Ovary (tissue), 9 donors: ENCODE data around the gene PLA1A. TPM values are rescaled to one million over a fixed set of nuclear protein-coding genes. Genes with fewer than 3 reads are reported as not detected.

Experiments used
- DNase-seq, 5 donors: peaks; one replicate each; pipeline ENCODE4 v3.0.0-alpha.2; 2019 to 2020
- H3K27ac ChIP-seq, 2 donors: fragments of 200-600 bp; one replicate each; pipeline versions ENCODE4 v1.5.1 to v1.8.0; 2019 to 2022
- H3K27me3 ChIP-seq: fragments of 200-600 bp; one replicate; pipeline ENCODE4 v1.8.0; 2022
- H3K36me3 ChIP-seq: fragments of 200-600 bp; sonication (generic); one replicate; pipeline ENCODE4 v1.5.1; 2019
- H3K4me1 ChIP-seq: one replicate; pipeline ENCODE4 v1.8.1; 2013; ENCODE audit warnings: mild to moderate bottlenecking, moderate library complexity; ENCODE audit not compliant: insufficient read depth
- H3K4me3 ChIP-seq: fragments of 200-600 bp; sonication (generic); one replicate; pipeline ENCODE4 v1.5.1; 2017
- H3K9me3 ChIP-seq, 2 donors: fragments of 200-600 bp in 1 of 2; sonication (generic) in 1 of 2; one replicate each; pipeline versions ENCODE4 v1.5.1 to v1.8.1; 2013 to 2019; ENCODE audit warnings: mild to moderate bottlenecking in 1 of 2, moderate library complexity in 1 of 2
- CTCF ChIP-seq, 3 donors: fragments of 450-650 bp in 2 of 3; fragments of 200-600 bp in 1 of 3; IDR thresholded peaks; one replicate each; pipeline versions ENCODE4 v1.5.1 to v1.8.0; 2016 to 2022; ENCODE audit warnings: antibody characterized with exemption in 3 of 3, mild to moderate bottlenecking in 1 of 3
- EP300 ChIP-seq: sonication (generic); formaldehyde crosslinking; IDR thresholded peaks from one replicate; pipeline ENCODE4 v1.6.1; 2017; ENCODE audit warnings: antibody characterized with exemption
- POLR2A ChIP-seq: fragments of 450-650 bp; IDR thresholded peaks from one replicate; pipeline ENCODE4 v1.6.1; 2017; ENCODE audit warnings: antibody characterized with exemption, mild to moderate bottlenecking, moderate library complexity
- WGBS, 3 donors: extraction: QIAGEN DNeasy Blood & Tissue Kit in 1 of 3; methylation state at CpG; one replicate each; pipeline versions ENCODE4 v1.1.5 to v1.1.7; 2013 to 2017; 5-methylcytosine and 5-hydroxymethylcytosine counted together
- intact Hi-C, 4 donors: fragments of 100-400 bp; cut with DNase I; formaldehyde crosslinking; loops; one replicate each; pipeline versions ENCODE4 v1.11.0 to v1.15.1; 2022 to 2023
- polyA plus RNA-seq, 2 donors: library from polyadenylated mRNA; stranded (reverse); fragments of 200-250 nt in 1 of 2; fragments of 350-450 nt in 1 of 2; fragmentation: Illumina TruSeq in 1 of 2; extraction: RNeasy Lipid Tissue Mini Kit (QIAGEN cat#74804) in 1 of 2; gene quantifications; one replicate each; pipeline ENCODE4 v1.2.3, GENCODE V29; 2013 to 2014
- total RNA-seq, 7 donors: library from RNA; depleted of rRNA in 2 of 7; stranded (reverse); fragments of >200 nt in 2 of 7; fragmentation: NEBNext Ultra II Directional in 3 of 7; extraction: Animal tissue kit (Norgen Biotek cat#: 25700) in 3 of 7; gene quantifications; one replicate each; pipeline versions ENCODE4 v1.1.0 to v1.2.4, GENCODE V29; 2016 to 2023
- donor health status: DM: no; HTN: no; CAD: no; lungs with moderate emphysema.
- donor health status: DM: no; HTN: no; CAD: no.
- donor health status: Bipolar disorder and iron deficiency.
- donor health status: DM: yes; HTN: yes; CAD: no.
- donor health status: DM: no; HTN: no; CAD: no.
- donor health status: DM: yes; HTN: yes; CAD: no.

PLA1A gene
- total and polyA plus RNA-seq, 9 donors = 0.53 to 9.9 (median 1.5) TPM

DNA sequence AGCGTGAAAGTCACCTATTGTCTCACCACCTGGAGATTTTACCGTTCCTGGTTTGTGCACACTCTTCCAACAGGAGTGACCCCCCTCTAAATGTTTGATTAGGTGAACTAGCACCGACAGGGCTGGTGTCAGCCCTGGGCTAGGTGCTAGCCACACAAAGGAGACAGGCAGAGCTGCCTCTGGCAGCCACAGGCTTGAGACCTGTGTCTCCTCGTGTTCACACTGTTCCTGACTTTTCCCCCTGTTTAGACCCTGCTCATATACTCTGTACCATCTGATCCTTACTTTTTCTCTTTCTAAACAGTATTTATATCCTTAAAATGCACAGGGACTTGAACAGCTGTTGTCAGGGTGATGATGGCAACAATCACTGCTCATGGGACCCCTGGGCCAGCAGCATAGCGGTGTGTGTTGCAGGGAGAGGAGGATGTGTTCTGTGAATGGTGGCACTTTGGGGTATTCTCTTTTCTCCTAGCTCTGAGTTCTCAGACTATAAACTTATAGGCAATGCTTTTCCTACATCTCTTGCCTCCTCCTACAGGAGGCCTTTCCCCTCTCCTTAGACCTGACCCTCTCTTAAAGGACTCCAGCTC, 43.8 kb upstream of the PLA1A start:
- no peak for TF ChIP-seq POLR2A
- no peak for TF ChIP-seq EP300
- no peak for TF ChIP-seq CTCF (IDR thresholded peaks at IDR 0.05)
- Histone ChIP-seq H3K27ac (no peak overlapping the region), H3K9me3 (no peaks in the 10 kb centered on the region), H3K27me3 (no peaks in the 10 kb centered on the region), H3K4me1 (no peaks in the 10 kb centered on the region), H3K36me3 (no peaks in the 10 kb centered on the region), H3K4me3 (no peak overlapping the region)
- intact Hi-C loops = no loop called here
- DNase-seq = no peak
- 65 to 69% (median 66%) methylated on average over 5 of the region's 5 CpGs for WGBS, 3 donors

- no peaks in the 10 kb centered on the region for H3K9me3 ChIP-seq
- intact Hi-C loops = no loop called here
- H3K27ac ChIP-seq = no peak overlapping the region
- no peaks in the 10 kb centered on the region for H3K36me3 ChIP-seq
- no peak for TF ChIP-seq POLR2A
- TF ChIP-seq EP300 = no peak
- no peak for TF ChIP-seq CTCF (IDR thresholded peaks at IDR 0.05)
- WGBS, 3 donors = 72 to 81% (median 74%) methylated on average over 4 of the region's 4 CpGs
- no peaks in the 10 kb centered on the region for H3K27me3 ChIP-seq
- DNase-seq = no peak
- H3K4me3 ChIP-seq = no peak overlapping the region
- no peaks in the 10 kb centered on the region for H3K4me1 ChIP-seq
Observed at GRCh38 chr3:119555309-119555735, 42.4 kb upstream of the PLA1A start.

GRCh38 chr3:119555929-119556328, 41.8 kb upstream of the PLA1A start:
- 91 to 94% methylated on average over 1 of the region's 1 CpG; no CpG with 5 or more reads in 1 of the 3 donors for WGBS, 3 donors
- Histone ChIP-seq H3K27ac (no peak overlapping the region), H3K36me3 (no peaks in the 10 kb centered on the region), H3K27me3 (no peaks in the 10 kb centered on the region), H3K4me1 (no peaks in the 10 kb centered on the region), H3K4me3 (no peak overlapping the region), H3K9me3 (no peaks in the 10 kb centered on the region)
- intact Hi-C loops = no loop called here
- TF ChIP-seq EP300 (no peak), POLR2A (no peak), CTCF (IDR thresholded peaks at IDR 0.05) (no peak)
- no peak for DNase-seq

GRCh38 chr3:119557192-119557876, 40.4 kb upstream of the PLA1A start:
- no peaks in the 10 kb centered on the region for H3K4me1 ChIP-seq
- no peak overlapping the region for H3K27ac ChIP-seq
- H3K9me3 ChIP-seq = no peaks in the 10 kb centered on the region
- 89 to 91% (median 90%) methylated on average over 7 of the region's 7 CpGs for WGBS, 3 donors
- TF ChIP-seq CTCF (IDR thresholded peaks at IDR 0.05) (no peak), POLR2A (no peak), EP300 (no peak)
- no peak overlapping the region for H3K4me3 ChIP-seq
- no peaks in the 10 kb centered on the region for H3K27me3 ChIP-seq
- no peaks in the 10 kb centered on the region for H3K36me3 ChIP-seq
- intact Hi-C loops = no loop called here
- no peak for DNase-seq
